GM12873 (cell line): ENCODE data around the gene PHF20.

ENCODE experiments used
- TF ChIP-seq, protein P1 (sequence below): IDR thresholded peaks from 2 replicates; pipeline ENCODE4 v1.5.1; 2012; ENCODE audit warnings: low read depth, mild to moderate bottlenecking, moderate library complexity, low read length, control low read depth; ENCODE audit not compliant: insufficient read depth; ENCODE audit errors: missing control alignments

Gene PHF20

DNA sequence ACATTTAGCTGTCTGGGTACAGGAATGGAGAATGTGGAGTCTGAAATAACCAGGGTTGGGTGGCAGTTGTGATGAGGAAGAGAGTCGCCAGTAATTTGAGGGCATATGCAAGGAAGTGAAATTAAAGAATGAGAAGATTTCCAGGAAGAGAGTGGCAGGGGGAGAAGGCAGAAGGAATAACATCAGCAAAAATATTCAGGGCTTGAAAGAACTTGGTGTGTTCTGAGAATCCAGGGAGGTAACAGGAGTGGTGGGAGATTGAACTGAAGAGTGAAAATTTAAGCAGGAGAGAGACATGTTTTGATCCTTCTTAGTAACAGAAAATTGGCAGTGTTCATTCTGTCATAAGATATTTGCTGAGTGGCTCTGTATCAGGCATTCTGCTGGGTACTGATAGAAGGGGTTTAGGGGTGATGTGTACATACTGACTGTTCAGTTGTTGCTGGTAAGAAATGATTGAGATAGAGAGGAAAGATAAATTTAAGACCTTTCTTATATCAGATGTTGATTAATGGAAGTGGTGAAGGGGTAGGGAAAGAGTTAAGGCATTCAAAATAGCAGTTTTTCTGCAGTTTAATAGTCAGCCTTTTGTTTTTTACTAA is 54.7 kb downstream of the PHF20 start:
- TF ChIP-seq, protein P1, sequence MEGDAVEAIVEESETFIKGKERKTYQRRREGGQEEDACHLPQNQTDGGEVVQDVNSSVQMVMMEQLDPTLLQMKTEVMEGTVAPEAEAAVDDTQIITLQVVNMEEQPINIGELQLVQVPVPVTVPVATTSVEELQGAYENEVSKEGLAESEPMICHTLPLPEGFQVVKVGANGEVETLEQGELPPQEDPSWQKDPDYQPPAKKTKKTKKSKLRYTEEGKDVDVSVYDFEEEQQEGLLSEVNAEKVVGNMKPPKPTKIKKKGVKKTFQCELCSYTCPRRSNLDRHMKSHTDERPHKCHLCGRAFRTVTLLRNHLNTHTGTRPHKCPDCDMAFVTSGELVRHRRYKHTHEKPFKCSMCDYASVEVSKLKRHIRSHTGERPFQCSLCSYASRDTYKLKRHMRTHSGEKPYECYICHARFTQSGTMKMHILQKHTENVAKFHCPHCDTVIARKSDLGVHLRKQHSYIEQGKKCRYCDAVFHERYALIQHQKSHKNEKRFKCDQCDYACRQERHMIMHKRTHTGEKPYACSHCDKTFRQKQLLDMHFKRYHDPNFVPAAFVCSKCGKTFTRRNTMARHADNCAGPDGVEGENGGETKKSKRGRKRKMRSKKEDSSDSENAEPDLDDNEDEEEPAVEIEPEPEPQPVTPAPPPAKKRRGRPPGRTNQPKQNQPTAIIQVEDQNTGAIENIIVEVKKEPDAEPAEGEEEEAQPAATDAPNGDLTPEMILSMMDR = no peak

DNA sequence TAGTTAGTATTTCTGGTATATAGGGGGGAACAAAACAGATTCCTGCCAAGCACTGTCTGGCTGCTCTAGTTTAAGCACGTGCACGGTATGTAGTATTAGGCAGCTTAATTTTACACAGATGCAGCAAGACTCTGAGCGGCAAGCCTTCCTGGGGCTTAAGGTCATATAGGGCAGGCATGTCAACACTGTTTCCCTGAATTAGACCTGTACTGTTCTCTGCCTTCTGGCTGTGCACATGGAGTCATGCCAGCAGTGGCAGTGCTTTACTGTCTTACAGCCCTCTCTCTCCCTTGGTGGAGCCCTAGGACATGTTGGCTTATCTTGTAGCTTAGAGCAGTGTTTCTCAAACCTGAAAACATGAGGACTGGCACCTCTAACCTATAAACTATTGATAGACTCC is 56.6 kb downstream of the PHF20 start:
- TF ChIP-seq, protein P1 = no peak

DNA sequence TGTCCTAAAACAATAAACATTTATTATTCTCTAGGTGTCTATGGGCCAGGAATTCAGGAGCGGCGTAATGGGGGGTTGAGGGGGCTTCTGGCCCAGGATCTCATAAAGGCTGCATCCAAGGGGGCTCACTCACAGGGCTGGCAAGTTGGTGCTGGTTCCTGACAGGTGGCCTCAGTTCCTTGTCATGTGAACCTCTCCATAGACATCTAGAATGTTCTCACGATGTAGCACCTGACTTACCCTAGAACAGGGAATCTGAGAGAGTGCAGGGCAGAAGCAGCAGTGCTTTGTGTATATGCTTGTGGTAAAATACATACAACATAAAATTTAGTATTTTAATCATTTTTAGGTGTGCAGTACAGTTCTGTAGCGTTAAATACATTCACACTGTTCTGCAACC is 57.1 kb downstream of the PHF20 start:
- TF ChIP-seq, protein P1 = no peak

DNA sequence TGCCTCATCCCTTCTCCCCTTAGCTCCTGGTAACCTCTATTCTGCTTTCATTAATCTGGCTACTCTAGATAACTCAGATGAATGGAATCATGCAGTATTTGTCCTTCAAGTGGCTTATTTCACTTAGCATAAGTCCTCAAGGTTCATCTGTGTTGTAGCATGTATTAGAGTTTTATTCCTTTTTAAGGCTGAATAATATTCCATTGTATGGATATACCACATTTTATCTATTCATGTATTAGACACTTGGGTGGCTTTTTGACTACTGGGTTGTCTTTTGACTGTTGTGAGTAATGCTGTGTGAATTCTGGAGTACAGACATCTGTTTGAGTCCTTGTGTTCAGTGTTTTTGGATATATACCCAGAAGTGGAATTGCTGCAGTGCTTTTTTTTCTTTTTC is 58.4 kb downstream of the PHF20 start:
- TF ChIP-seq, protein P1 = no peak

DNA sequence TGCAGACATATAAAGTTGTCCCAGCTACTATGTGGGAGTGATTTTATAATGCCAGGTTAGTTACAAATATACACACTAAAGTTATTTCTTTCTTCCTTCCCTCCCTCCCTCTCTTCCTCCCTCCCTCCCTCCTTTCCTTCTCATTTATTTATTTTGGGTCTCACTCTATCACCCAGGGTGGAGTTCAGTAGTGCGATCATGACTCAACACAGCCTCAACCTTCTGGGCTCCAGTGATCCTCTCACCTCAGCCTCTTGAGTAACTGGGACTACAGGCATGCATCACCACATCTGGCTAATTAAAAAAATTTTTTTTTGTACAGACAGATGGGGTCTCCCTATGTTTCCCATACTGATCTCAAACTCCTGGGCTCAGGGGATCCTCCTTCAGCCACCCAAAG is 59.2 kb downstream of the PHF20 start:
- TF ChIP-seq, protein P1 = no peak

DNA sequence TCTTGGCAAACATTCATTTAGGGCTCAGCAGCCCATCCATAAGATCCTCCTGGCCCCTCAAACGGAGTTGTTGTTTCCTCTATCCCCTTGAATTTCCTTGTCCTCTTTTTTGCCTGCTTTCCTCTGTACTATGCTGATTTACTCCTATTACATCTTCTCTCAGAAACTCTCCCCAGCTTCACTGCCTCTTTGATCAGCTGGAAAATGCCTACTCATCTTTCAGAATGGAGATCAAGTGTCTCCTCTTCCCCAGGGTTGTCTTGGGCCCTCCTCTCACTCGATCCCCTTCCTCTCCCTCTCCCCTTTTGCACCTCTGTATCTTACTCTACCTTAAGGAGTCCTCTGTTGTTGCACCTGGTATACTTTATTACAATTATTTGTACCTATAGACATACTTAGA is 60.2 kb downstream of the PHF20 start:
- TF ChIP-seq, protein P1 = no peak

DNA sequence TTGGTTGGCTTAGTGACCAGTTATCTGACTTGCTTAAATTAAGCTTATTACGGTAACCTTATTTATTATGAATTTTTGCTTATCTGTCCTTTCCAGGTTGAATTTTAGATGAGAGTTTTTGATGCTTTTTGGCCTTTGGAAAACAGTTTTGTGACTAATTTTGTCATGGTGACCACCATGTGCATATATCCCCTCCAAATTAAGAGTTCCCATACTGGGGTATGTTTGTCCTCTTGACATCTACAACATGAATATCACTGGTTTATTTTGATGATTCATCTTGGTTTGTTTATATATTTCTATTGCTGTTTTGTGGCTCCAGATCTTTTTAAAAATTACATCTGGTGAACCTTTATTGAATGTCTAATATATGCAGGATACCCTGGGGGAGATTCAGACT is 61.4 kb downstream of the PHF20 start:
- TF ChIP-seq, protein P1 = no peak
